ENCODE data around the gene DSTN. TPM values are rescaled to one million over a fixed set of nuclear protein-coding genes. Genes with fewer than 3 reads are reported as not detected.

Gene DSTN
- total RNA-seq, 6 experiments from 2014 or later, result 65.8 to 94.4 (median 86.9) TPM

DNA sequence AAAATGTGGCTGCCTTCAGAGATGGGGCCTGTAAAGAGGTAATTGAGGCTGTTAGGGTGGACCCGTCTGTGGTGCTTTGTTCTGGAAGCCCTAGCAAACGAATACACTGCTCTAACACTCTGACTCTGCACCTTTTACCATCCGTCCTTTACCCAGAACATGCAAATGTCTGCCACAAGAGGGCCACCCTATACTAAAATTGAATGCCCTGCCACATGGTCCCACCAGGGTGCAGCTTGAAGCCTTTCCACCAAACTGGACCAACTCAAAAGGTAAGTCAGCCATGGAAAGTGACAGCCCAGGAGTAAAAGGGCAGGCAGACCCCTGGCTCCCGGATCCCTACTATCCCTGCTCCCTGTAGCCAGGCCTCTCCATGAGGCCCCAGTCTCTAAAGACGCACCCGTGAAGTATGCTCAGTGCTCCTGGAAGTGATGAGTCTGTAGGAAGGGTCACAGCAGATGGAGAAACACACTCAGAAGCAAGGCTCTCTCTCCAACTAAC is 32.9 kb upstream of the DSTN start:
- Histone ChIP-seq H3K36me3 (no peaks in the 10 kb centered on the region), H3K27me3 (no peaks in the 10 kb centered on the region), H3K9me3 (no peaks in the 10 kb centered on the region), H3K27ac (no peak overlapping the region), H3K4me1 (peaks cover 0 to 1% (median 0%) of the 10 kb centered on the region in 4 donors), H3K4me3 (no peak overlapping the region)
- intact Hi-C loops (cut with DNase I), result loop anchor here (10.0 kb wide), 1 partner anchor 78 kb away; no protein-coding TSS in a partner anchor
- TF ChIP-seq, protein P1, sequence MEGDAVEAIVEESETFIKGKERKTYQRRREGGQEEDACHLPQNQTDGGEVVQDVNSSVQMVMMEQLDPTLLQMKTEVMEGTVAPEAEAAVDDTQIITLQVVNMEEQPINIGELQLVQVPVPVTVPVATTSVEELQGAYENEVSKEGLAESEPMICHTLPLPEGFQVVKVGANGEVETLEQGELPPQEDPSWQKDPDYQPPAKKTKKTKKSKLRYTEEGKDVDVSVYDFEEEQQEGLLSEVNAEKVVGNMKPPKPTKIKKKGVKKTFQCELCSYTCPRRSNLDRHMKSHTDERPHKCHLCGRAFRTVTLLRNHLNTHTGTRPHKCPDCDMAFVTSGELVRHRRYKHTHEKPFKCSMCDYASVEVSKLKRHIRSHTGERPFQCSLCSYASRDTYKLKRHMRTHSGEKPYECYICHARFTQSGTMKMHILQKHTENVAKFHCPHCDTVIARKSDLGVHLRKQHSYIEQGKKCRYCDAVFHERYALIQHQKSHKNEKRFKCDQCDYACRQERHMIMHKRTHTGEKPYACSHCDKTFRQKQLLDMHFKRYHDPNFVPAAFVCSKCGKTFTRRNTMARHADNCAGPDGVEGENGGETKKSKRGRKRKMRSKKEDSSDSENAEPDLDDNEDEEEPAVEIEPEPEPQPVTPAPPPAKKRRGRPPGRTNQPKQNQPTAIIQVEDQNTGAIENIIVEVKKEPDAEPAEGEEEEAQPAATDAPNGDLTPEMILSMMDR (IDR thresholded peaks at IDR 0.05), result peak; percentile 77 to 95 (median 82)
- TF ChIP-seq POLR2A (IDR thresholded peaks at IDR 0.05), result no peak
- 35% methylated on average over 6 of the region's 6 CpGs for WGBS (ENCODE audit: insufficient coverage, low coverage, low lambda C conversion rate, missing lambda C conversion rate)
- ATAC-seq, result peak; percentile 99
- peak in 2 of 3 donors; percentile 41 to 69 for DNase-seq

DNA sequence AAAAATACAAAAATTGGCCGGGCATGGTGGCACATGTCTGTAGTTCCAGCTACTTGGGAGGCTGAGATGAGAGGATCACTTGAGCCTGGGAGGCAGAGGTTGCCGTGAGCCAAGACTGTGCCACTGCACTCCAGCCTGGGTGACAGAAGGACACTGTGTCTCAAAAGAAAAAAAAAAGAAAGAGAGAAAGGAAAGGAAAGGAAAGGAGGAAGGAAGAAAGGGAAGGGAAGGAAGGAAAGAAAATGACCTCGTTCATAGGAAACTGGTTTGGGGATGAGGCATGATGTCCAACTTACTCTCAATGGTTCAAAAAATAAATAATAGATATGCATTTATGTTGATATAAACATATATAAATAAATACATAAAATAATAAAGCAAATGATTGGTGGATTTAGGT is 31.9 kb upstream of the DSTN start:
- DNase-seq, result no peak
- intact Hi-C loops (cut with DNase I), result loop anchor here (10.0 kb wide), 1 partner anchor 77 kb away; no protein-coding TSS in a partner anchor
- TF ChIP-seq, protein P1 (IDR thresholded peaks at IDR 0.05), result no peak
- no peak for TF ChIP-seq POLR2A (IDR thresholded peaks at IDR 0.05)
- Histone ChIP-seq H3K27me3 (no peaks in the 10 kb centered on the region), H3K9me3 (no peaks in the 10 kb centered on the region), H3K4me3 (no peak overlapping the region), H3K4me1 (peaks cover 0 to 8% (median 1%) of the 10 kb centered on the region in 4 donors), H3K36me3 (no peaks in the 10 kb centered on the region), H3K27ac (no peak overlapping the region)
- ATAC-seq, result no peak
- WGBS (ENCODE audit: insufficient coverage, low coverage, low lambda C conversion rate, missing lambda C conversion rate), result 69% methylated on average over 3 of the region's 3 CpGs

DNA sequence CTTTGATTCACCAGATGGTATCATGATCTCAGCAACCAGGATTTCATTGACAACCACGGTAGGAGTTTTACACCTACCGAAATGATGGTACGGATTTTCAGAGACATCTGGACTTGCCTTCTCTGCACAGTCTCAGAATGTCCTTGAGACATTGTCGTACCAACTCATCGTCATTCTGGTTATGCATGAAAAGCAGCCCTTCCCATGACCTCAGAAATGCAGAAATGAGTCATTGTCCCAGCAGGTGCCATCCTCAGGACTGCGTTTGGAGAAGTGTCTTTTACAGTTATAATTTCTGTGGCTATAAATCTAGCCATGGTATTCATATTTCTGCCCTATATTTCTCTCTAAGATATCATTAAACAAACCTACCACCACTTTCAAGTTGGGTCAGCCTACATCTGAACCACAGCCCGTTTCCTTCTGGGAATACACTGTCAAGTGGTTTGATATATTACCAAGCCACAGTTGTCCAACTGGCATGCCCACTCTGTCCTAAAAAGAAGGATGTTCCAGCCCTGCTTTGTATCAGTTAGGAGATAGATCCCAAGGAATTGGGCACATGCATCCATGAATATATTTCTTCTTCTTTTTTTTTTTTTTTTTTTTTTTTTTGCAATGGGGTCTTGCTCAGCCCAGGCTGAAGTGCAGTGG is 31.2 kb upstream of the DSTN start:
- 57% methylated on average over 7 of the region's 7 CpGs for WGBS (ENCODE audit: insufficient coverage, low coverage, low lambda C conversion rate, missing lambda C conversion rate)
- intact Hi-C loops (cut with DNase I), result loop anchor here (10.0 kb wide), 1 partner anchor 76 kb away; no protein-coding TSS in a partner anchor
- no peak for DNase-seq
- Histone ChIP-seq H3K36me3 (no peaks in the 10 kb centered on the region), H3K4me1 (peaks cover 0 to 13% (median 3%) of the 10 kb centered on the region in 4 donors), H3K27me3 (no peaks in the 10 kb centered on the region), H3K4me3 (no peak overlapping the region), H3K9me3 (no peaks in the 10 kb centered on the region), H3K27ac (no peak overlapping the region)
- no peak for ATAC-seq
- TF ChIP-seq POLR2A (IDR thresholded peaks at IDR 0.05), result no peak
- TF ChIP-seq, protein P1 (IDR thresholded peaks at IDR 0.05), result no peak

DNA sequence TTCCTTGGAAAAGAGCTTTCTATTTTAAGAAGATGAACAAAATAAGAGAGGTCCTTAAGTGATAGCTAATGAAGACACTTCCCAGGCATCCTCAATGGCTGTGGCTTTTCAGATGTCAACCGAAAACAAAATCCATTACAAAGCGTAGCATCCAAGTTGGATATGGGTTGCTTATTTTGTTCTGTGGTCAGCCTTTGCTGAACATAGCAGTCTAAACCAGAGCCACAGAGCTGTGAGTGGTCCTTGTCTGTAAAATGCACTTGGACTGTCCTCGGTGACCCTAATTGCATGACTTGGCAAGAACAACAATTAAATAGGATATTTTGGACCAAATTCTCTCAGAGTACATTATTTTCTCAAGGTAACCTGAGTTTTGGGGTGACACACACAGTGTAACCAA is 28.3 kb upstream of the DSTN start:
- H3K9me3 ChIP-seq, result no peaks in the 10 kb centered on the region
- H3K27ac ChIP-seq, result no peak overlapping the region

More for the DNA sequence above, 28.3 kb upstream of the DSTN start:
- Histone ChIP-seq H3K36me3 (no peaks in the 10 kb centered on the region), H3K4me1 (peaks cover 0 to 13% (median 3%) of the 10 kb centered on the region in 4 donors), H3K27me3 (no peaks in the 10 kb centered on the region), H3K4me3 (no peak overlapping the region)
- DNase-seq, result no peak
- TF ChIP-seq, protein P1 (IDR thresholded peaks at IDR 0.05), result no peak
- intact Hi-C loops (cut with DNase I), result no loop called here
- 95% methylated on average over 2 of the region's 3 CpGs for WGBS (ENCODE audit: insufficient coverage, low coverage, low lambda C conversion rate, missing lambda C conversion rate)
- no peak for ATAC-seq
